Thoracic aorta endothelial cell (primary cell): ENCODE results near the gene TM6SF1. TPM values are rescaled to one million over a fixed set of nuclear protein-coding genes. Genes with fewer than 3 reads are reported as not detected.

Source experiments
- small RNA-seq: library from RNA; depleted of rRNA; stranded (forward); fragments of <200 nt; gene quantifications from one replicate; pipeline ENCODE3, GENCODE V24; 2012
- total RNA-seq: library from RNA; depleted of rRNA; stranded (reverse); fragments of >200 nt; gene quantifications from 2 replicates; pipeline ENCODE4 v1.2.3, GENCODE V29; 2012

The TM6SF1 gene
- total RNA-seq, result 20.4 and 42.3 TPM in 2 replicates

GRCh38 chr15:83106994-83107840 is at the start of gene TM6SF1:
Gene TM6SF1, plus strand, starts transcription at chr15:83107645. Its CDS starts 36 bp downstream, at chr15:83107681.

GRCh38 chr15:83066734-83067637 is 40.5 kb upstream of the TM6SF1 start, which contains the start of gene BTBD1:
Gene BTBD1, minus strand, starts transcription at chr15:83067252. Its CDS starts 101 bp downstream, at chr15:83067151.

Small RNA genes within 50 kb of the gene (small RNA-seq; reads per million reads assigned to genes)
- gene MIR4515, result 0.35 reads per million

Other genes with a start within 250 kb of the TM6SF1 start
- gene HOMER2, start 154.9 kb upstream of the TM6SF1 start, total RNA-seq, result 0.53 and 1.2 TPM in 2 replicates
- gene RAMAC, start 121.4 kb upstream of the TM6SF1 start, total RNA-seq, result 20.2 and 21.8 TPM in 2 replicates
- gene C15orf40, start 96.0 kb upstream of the TM6SF1 start, total RNA-seq, result 10.7 and 12.2 TPM in 2 replicates
- gene BTBD1, start 40.4 kb upstream of the TM6SF1 start, total RNA-seq, result 141 and 147 TPM in 2 replicates
- 126 and 141 TPM in 2 replicates for gene HDGFL3, start 100.2 kb downstream of the TM6SF1 start, total RNA-seq
- gene BNC1, start 177.0 kb downstream of the TM6SF1 start, total RNA-seq, result 6.9 and 12.8 TPM in 2 replicates